GM23338 (cell line): ENCODE results near the gene KIRREL3. TPM values are rescaled to one million over a fixed set of nuclear protein-coding genes. Genes with fewer than 3 reads are reported as not detected.

Experiments used
- ATAC-seq: fragments of 200-7000 bp; cut with Tn5 transposase; 3 replicates; pipeline ENCODE4 v1.9.1; 2020
- DNase-seq: peaks from one replicate; pipeline ENCODE4 v3.0.0-alpha.2; 2015; ENCODE audit warnings: low spot score
- H2AFZ ChIP-seq: fragments of 200-600 bp; sonication (generic); 2 replicates; pipeline ENCODE4 v1.8.0; 2016; ENCODE audit warnings: antibody characterized with exemption, mild to moderate bottlenecking, moderate library complexity
- H3F3A ChIP-seq: fragments of 200-600 bp; sonication (generic); replicated peaks from 2 replicates; pipeline ENCODE4 v1.8.0; 2017; ENCODE audit warnings: antibody characterized with exemption, mixed run types, low read depth
- H3K27ac ChIP-seq: fragments of 200-600 bp; sonication (generic); 2 replicates; pipeline ENCODE4 v1.6.1; 2016; ENCODE audit warnings: low read depth
- H3K27me3 ChIP-seq: fragments of 200-600 bp; sonication (generic); 2 replicates; pipeline ENCODE4 v1.8.0; 2016; ENCODE audit warnings: mild to moderate bottlenecking, mixed run types, moderate library complexity; ENCODE audit not compliant: insufficient read depth
- H3K36me3 ChIP-seq: fragments of 200-600 bp; sonication (generic); 2 replicates; pipeline ENCODE4 v1.8.0; 2016; ENCODE audit warnings: mild to moderate bottlenecking; ENCODE audit not compliant: insufficient read depth
- H3K4me1 ChIP-seq: fragments of 200-600 bp; sonication (generic); 2 replicates; pipeline ENCODE4 v1.8.0; 2016; ENCODE audit warnings: mild to moderate bottlenecking, moderate library complexity; ENCODE audit not compliant: insufficient read depth
- H3K4me2 ChIP-seq: fragments of 200-600 bp; sonication (generic); 2 replicates; pipeline ENCODE4 v1.7.1; 2017; ENCODE audit warnings: mixed run types
- H3K4me3 ChIP-seq: fragments of 200-600 bp; sonication (generic); 2 replicates; pipeline ENCODE4 v1.6.1; 2016; ENCODE audit warnings: mixed run types
- H3K79me2 ChIP-seq: fragments of 200-600 bp; sonication (generic); replicated peaks from 2 replicates; pipeline ENCODE4 v1.8.0; 2017; ENCODE audit warnings: mild to moderate bottlenecking; ENCODE audit not compliant: insufficient read depth
- H3K9me2 ChIP-seq: fragments of 200-600 bp; sonication (generic); 2 replicates; pipeline ENCODE4 v1.8.0; 2017; ENCODE audit not compliant: insufficient read depth
- H4K20me1 ChIP-seq: fragments of 200-600 bp; sonication (generic); replicated peaks from 2 replicates; pipeline ENCODE4 v1.8.0; 2017; ENCODE audit warnings: mild to moderate bottlenecking; ENCODE audit not compliant: insufficient read depth
- H3K27ac Mint-ChIP-seq: 2 replicates; pipeline ENCODE4 v1.8.0; 2020; ENCODE audit warnings: inconsistent platforms, mild to moderate bottlenecking, moderate library complexity, mixed read lengths
- H3K27me3 Mint-ChIP-seq: 3 replicates; pipeline ENCODE4 v1.8.0; 2022; ENCODE audit warnings: low read depth, mild to moderate bottlenecking, moderate library complexity, mixed read lengths, inconsistent platforms; ENCODE audit not compliant: insufficient read depth, poor library complexity
- H3K36me3 Mint-ChIP-seq: 3 replicates; pipeline ENCODE4 v1.8.0; 2021; ENCODE audit warnings: low read depth, mild to moderate bottlenecking, inconsistent platforms, moderate library complexity, mixed read lengths
- H3K4me1 Mint-ChIP-seq: 3 replicates; pipeline ENCODE4 v1.8.0; 2020; ENCODE audit warnings: mild to moderate bottlenecking, inconsistent platforms, mixed read lengths
- H3K4me3 Mint-ChIP-seq: 3 replicates; pipeline ENCODE4 v1.8.0; 2021; ENCODE audit warnings: moderate library complexity, mild to moderate bottlenecking, inconsistent platforms, mixed read lengths
- H3K9me3 Mint-ChIP-seq: 3 replicates; pipeline ENCODE4 v1.8.0; 2020; ENCODE audit warnings: moderate library complexity, mild to moderate bottlenecking, inconsistent platforms, mixed read lengths
- CREB1 ChIP-seq: fragments of 250-450 bp; sonication (Bioruptor Pico); IDR thresholded peaks from 2 replicates; pipeline ENCODE4 v1.5.0; 2020; ENCODE audit warnings: low read depth, mild to moderate bottlenecking, moderate library complexity
- EZH2 ChIP-seq: fragments of 200-600 bp; sonication (generic); IDR thresholded peaks from one replicate; pipeline ENCODE4 v1.8.0; 2017; ENCODE audit warnings: antibody characterized with exemption, mild to moderate bottlenecking, low read depth; ENCODE audit not compliant: unreplicated experiment
- EZH2phosphoT487 ChIP-seq: fragments of 200-600 bp; sonication (generic); IDR thresholded peaks from one replicate; pipeline ENCODE4 v1.8.1; 2018; ENCODE audit warnings: antibody characterized with exemption; ENCODE audit not compliant: unreplicated experiment
- JUNB ChIP-seq: IDR thresholded peaks from one replicate; pipeline ENCODE4 v1.6.1; 2016; ENCODE audit warnings: antibody characterized with exemption; ENCODE audit not compliant: unreplicated experiment
- NANOG ChIP-seq: IDR thresholded peaks from 2 replicates; pipeline ENCODE4 v1.6.1; 2016; ENCODE audit warnings: antibody characterized with exemption, borderline replicate concordance
- STAT1 ChIP-seq: IDR thresholded peaks from one replicate; pipeline ENCODE4 v1.6.1; 2016; ENCODE audit warnings: antibody characterized with exemption; ENCODE audit not compliant: unreplicated experiment
- ZNF114 ChIP-seq: fragments of 250-450 bp; sonication (Bioruptor Pico); IDR thresholded peaks from 2 replicates; pipeline ENCODE4 v1.5.0; 2020; ENCODE audit warnings: mild to moderate bottlenecking, moderate library complexity
- ZNF331 ChIP-seq: fragments of 250-450 bp; sonication (Bioruptor Pico); IDR thresholded peaks from 2 replicates; pipeline ENCODE4 v1.5.0; 2020; ENCODE audit warnings: low read depth, mild to moderate bottlenecking, moderate library complexity
- polyA plus RNA-seq: library from polyadenylated mRNA; unstranded; fragments of >200 nt; fragmentation: Nextera tagmentation; extraction: Ambion mirVana; gene quantifications from 2 replicates; pipeline ENCODE4 v1.2.1, GENCODE V29; 2016
- total RNA-seq: library from RNA; depleted of rRNA; stranded (reverse); fragments of >200 nt; shearing (Covaris generic); gene quantifications from 2 replicates; pipeline ENCODE4 v1.2.3, GENCODE V29; 2014
- TF ChIP-seq, protein P1 (sequence below): IDR thresholded peaks from one replicate; pipeline ENCODE4 v1.6.1; 2018; ENCODE audit warnings: antibody characterized with exemption; ENCODE audit not compliant: unreplicated experiment
- TF ChIP-seq, protein P2 (sequence below): fragments of 250-450 bp; sonication (Bioruptor Pico); IDR thresholded peaks from 2 replicates; pipeline ENCODE4 v1.5.0; 2020; ENCODE audit warnings: mild to moderate bottlenecking, moderate library complexity

KIRREL3 gene
- total and polyA plus RNA-seq, 2 experiments from 2014 or later: 0.13 to 1.5 TPM

DNA sequence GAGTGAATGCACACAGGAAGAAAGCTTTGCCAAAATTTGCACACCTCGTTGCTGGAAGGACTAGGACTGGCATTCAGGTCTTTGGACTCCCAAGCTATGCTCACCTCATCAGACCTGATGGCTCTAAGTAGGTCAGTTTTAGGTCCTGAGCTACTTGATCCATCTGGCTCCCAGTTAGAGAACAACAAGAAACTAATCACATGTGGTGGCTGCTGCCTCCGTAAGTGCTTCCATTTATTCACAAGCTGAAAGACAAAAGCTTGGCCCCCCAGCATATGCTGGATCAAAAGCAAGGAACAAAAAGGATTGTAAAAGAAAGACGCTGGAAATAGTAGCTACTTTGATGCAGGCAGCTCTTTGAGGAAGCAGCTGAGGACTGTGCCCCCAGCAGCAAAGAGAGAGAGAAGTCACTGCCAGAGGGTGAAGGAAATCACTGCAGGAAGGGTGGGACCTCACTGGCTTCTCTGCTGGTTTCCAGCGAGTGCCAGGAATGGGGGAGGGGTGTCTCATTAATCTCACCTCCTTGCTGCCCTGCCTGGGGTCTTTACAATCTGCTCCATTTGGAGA, 268.9 kb downstream of the KIRREL3 start (continued):
- TF ChIP-seq STAT1 (no peak), ZNF331 (CRISPR knock-in tag) (no peak), CREB1 (CRISPR knock-in tag) (no peak), ZNF114 (CRISPR knock-in tag) (no peak), EZH2phosphoT487 (no peak), NANOG (no peak), JUNB (no peak)
- TF ChIP-seq, protein P1, sequence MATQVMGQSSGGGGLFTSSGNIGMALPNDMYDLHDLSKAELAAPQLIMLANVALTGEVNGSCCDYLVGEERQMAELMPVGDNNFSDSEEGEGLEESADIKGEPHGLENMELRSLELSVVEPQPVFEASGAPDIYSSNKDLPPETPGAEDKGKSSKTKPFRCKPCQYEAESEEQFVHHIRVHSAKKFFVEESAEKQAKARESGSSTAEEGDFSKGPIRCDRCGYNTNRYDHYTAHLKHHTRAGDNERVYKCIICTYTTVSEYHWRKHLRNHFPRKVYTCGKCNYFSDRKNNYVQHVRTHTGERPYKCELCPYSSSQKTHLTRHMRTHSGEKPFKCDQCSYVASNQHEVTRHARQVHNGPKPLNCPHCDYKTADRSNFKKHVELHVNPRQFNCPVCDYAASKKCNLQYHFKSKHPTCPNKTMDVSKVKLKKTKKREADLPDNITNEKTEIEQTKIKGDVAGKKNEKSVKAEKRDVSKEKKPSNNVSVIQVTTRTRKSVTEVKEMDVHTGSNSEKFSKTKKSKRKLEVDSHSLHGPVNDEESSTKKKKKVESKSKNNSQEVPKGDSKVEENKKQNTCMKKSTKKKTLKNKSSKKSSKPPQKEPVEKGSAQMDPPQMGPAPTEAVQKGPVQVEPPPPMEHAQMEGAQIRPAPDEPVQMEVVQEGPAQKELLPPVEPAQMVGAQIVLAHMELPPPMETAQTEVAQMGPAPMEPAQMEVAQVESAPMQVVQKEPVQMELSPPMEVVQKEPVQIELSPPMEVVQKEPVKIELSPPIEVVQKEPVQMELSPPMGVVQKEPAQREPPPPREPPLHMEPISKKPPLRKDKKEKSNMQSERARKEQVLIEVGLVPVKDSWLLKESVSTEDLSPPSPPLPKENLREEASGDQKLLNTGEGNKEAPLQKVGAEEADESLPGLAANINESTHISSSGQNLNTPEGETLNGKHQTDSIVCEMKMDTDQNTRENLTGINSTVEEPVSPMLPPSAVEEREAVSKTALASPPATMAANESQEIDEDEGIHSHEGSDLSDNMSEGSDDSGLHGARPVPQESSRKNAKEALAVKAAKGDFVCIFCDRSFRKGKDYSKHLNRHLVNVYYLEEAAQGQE: no peak

DNA sequence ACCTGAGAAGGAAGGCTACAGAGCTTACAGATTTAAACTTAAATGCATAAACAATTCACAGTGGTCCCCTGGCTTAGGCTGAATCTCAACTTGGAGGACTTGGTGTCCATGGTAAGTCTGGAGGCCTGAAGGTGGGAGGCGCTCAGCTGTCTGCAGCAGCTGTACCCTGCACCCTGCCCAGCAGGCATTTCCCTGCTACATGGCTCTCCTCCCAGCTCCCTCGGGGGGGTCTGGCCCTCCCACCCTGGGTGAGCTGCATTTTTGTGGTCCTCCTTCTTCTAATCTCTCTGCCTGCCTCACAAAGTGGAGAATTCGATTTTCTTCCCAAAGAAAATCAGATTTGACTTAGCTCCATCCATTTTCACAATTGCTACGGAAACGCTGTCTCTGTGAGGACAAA, 273.2 kb downstream of the KIRREL3 start:
- H3K4me2 ChIP-seq: no peak overlapping the region
- H3K4me1 ChIP-seq: no peaks in the 10 kb centered on the region
- no peak overlapping the region for H2AFZ ChIP-seq
- no peaks in the 10 kb centered on the region for H3K36me3 ChIP-seq
- H3K79me2 ChIP-seq: no peaks in the 10 kb centered on the region
- H3K27ac Mint-ChIP-seq: no peak overlapping the region
- H3F3A ChIP-seq: no peaks in the 10 kb centered on the region
- peaks cover 3% of the 10 kb centered on the region; the same call in 2 of the 3 replicates for H3K9me3 Mint-ChIP-seq
- no peak overlapping the region for H3K4me3 ChIP-seq
- no peaks in the 10 kb centered on the region for H3K27me3 ChIP-seq
- H4K20me1 ChIP-seq: no peaks in the 10 kb centered on the region
- DNase-seq: no peak
- H3K4me3 Mint-ChIP-seq: no peak overlapping the region
- H3K9me2 ChIP-seq: peaks cover 15% of the 10 kb centered on the region
- H3K27ac ChIP-seq: no peak overlapping the region
- ATAC-seq: no peak
- no peaks in the 10 kb centered on the region; the same call in 2 of the 3 replicates for H3K36me3 Mint-ChIP-seq
- H3K4me1 Mint-ChIP-seq: peaks cover 6% of the 10 kb centered on the region
- peaks cover 4% of the 10 kb centered on the region for H3K27me3 Mint-ChIP-seq
- TF ChIP-seq EZH2phosphoT487: no peak
- TF ChIP-seq, protein P1: no peak
- TF ChIP-seq EZH2: no peak
- no peak for TF ChIP-seq NANOG
- TF ChIP-seq ZNF331 (CRISPR knock-in tag): no peak
- TF ChIP-seq, protein P2, sequence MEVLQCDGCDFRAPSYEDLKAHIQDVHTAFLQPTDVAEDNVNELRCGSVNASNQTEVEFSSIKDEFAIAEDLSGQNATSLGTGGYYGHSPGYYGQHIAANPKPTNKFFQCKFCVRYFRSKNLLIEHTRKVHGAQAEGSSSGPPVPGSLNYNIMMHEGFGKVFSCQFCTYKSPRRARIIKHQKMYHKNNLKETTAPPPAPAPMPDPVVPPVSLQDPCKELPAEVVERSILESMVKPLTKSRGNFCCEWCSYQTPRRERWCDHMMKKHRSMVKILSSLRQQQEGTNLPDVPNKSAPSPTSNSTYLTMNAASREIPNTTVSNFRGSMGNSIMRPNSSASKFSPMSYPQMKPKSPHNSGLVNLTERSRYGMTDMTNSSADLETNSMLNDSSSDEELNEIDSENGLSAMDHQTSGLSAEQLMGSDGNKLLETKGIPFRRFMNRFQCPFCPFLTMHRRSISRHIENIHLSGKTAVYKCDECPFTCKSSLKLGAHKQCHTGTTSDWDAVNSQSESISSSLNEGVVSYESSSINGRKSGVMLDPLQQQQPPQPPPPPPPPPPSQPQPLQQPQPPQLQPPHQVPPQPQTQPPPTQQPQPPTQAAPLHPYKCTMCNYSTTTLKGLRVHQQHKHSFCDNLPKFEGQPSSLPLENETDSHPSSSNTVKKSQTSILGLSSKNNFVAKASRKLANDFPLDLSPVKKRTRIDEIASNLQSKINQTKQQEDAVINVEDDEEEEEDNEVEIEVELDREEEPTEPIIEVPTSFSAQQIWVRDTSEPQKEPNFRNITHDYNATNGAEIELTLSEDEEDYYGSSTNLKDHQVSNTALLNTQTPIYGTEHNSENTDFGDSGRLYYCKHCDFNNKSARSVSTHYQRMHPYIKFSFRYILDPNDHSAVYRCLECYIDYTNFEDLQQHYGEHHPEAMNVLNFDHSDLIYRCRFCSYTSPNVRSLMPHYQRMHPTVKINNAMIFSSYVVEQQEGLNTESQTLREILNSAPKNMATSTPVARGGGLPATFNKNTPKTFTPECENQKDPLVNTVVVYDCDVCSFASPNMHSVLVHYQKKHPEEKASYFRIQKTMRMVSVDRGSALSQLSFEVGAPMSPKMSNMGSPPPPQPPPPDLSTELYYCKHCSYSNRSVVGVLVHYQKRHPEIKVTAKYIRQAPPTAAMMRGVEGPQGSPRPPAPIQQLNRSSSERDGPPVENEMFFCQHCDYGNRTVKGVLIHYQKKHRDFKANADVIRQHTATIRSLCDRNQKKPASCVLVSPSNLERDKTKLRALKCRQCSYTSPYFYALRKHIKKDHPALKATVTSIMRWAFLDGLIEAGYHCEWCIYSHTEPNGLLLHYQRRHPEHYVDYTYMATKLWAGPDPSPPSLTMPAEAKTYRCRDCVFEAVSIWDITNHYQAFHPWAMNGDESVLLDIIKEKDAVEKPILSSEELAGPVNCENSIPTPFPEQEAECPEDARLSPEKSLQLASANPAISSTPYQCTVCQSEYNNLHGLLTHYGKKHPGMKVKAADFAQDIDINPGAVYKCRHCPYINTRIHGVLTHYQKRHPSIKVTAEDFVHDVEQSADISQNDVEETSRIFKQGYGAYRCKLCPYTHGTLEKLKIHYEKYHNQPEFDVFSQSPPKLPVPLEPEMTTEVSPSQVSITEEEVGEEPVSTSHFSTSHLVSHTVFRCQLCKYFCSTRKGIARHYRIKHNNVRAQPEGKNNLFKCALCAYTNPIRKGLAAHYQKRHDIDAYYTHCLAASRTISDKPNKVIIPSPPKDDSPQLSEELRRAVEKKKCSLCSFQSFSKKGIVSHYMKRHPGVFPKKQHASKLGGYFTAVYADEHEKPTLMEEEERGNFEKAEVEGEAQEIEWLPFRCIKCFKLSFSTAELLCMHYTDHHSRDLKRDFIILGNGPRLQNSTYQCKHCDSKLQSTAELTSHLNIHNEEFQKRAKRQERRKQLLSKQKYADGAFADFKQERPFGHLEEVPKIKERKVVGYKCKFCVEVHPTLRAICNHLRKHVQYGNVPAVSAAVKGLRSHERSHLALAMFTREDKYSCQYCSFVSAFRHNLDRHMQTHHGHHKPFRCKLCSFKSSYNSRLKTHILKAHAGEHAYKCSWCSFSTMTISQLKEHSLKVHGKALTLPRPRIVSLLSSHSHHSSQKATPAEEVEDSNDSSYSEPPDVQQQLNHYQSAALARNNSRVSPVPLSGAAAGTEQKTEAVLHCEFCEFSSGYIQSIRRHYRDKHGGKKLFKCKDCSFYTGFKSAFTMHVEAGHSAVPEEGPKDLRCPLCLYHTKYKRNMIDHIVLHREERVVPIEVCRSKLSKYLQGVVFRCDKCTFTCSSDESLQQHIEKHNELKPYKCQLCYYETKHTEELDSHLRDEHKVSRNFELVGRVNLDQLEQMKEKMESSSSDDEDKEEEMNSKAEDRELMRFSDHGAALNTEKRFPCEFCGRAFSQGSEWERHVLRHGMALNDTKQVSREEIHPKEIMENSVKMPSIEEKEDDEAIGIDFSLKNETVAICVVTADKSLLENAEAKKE: no peak
